Measurements from ENCODE around the gene ESR2.

ESR2 gene

DNA sequence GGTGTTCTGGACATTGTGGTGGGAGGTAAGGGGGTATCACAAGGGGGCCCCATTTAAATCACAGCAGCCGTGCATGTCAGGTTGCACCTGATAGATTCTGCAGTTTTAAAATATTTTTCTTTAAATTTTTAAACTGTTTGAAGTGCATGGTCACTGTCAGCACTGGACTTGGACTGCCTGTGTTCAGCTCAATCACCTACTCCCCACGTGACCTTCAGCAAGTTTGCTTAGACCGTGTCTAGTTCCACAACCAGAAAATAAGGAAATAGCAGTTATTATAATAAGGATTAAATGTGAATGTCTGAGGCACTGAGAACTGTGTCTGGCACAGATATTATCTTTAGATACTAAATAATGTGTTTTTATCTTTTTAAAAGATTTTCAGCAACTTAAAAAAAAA, 64.7 kb downstream of the ESR2 start:
- peaks cover 35% of the 10 kb centered on the region for H3K36me3 ChIP-seq (ENCODE audit: insufficient read depth, low read length)
- peaks cover 5% of the 10 kb centered on the region for H3K4me1 ChIP-seq (ENCODE audit: insufficient read depth, low read length)
- H3K4me3 ChIP-seq (ENCODE audit: low read length) = no peak overlapping the region
- H3K9me3 ChIP-seq (ENCODE audit: low read length) = no peaks in the 10 kb centered on the region
- H3K27me3 ChIP-seq (ENCODE audit: insufficient read depth, low read length) = no peaks in the 10 kb centered on the region
- H2AFZ ChIP-seq (ENCODE audit: low read depth, low read length) = no peak overlapping the region

DNA sequence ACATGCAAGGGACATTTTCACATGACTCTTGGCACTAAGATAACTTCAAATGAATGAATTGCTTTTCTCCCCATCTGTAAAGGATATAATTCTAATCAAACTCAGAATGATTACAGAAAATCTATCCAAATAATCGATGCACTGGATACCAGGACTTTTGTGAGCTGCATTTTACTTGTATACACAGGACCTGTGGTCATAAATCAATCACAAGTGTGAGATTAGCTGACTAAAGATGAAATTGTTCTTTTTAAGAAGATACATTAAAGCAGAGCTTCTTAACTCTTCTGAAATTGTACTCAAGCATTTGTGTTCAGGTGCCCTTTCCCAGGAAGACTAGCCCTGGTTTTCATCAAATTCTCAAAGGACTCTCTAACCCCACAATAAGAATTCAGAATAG, 66.3 kb downstream of the ESR2 start:
- Histone ChIP-seq H3K36me3 (ENCODE audit: insufficient read depth, low read length) (peaks cover 44% of the 10 kb centered on the region), H3K4me3 (ENCODE audit: low read length) (no peak overlapping the region), H3K4me1 (ENCODE audit: insufficient read depth, low read length) (peaks cover 4% of the 10 kb centered on the region), H3K27me3 (ENCODE audit: insufficient read depth, low read length) (no peaks in the 10 kb centered on the region), H2AFZ (ENCODE audit: low read depth, low read length) (no peak overlapping the region), H3K9me3 (ENCODE audit: low read length) (no peaks in the 10 kb centered on the region)

DNA sequence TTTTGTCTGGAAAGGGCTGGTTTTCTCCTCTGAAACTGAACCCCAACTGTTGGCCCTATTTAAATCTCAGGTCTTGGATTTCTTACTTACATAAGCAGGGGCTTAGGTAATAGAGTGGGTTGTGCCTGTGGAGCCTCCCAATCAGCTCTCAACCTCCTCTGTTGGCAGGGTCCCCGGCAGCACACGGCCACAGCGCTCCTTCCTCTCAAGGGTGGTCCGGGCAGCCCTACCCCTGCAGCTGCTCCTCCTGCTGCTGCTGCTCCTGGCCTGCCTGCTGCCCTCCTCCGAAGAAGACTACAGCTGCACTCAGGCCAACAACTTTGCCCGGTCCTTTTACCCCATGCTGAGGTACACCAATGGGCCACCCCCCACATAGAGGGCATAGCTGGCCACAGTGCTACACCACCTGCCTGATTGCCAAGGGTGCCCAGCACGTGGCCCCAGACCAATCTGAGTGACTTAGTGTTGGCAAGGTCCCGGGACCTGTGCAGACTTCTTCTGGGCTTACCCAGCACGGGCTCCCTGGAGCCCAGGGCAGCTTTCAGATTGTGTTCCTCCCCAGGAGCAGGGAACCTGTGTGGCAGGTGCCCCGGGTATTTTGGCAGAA, 68.9 kb downstream of the ESR2 start:
- no peaks in the 10 kb centered on the region for H3K4me1 ChIP-seq (ENCODE audit: insufficient read depth, low read length)
- no peak overlapping the region for H2AFZ ChIP-seq (ENCODE audit: low read depth, low read length)
- H3K27me3 ChIP-seq (ENCODE audit: insufficient read depth, low read length) = no peaks in the 10 kb centered on the region
- H3K4me3 ChIP-seq (ENCODE audit: low read length) = no peak overlapping the region
- H3K36me3 ChIP-seq (ENCODE audit: insufficient read depth, low read length) = peaks cover 64% of the 10 kb centered on the region
- no peaks in the 10 kb centered on the region for H3K9me3 ChIP-seq (ENCODE audit: low read length)

DNA sequence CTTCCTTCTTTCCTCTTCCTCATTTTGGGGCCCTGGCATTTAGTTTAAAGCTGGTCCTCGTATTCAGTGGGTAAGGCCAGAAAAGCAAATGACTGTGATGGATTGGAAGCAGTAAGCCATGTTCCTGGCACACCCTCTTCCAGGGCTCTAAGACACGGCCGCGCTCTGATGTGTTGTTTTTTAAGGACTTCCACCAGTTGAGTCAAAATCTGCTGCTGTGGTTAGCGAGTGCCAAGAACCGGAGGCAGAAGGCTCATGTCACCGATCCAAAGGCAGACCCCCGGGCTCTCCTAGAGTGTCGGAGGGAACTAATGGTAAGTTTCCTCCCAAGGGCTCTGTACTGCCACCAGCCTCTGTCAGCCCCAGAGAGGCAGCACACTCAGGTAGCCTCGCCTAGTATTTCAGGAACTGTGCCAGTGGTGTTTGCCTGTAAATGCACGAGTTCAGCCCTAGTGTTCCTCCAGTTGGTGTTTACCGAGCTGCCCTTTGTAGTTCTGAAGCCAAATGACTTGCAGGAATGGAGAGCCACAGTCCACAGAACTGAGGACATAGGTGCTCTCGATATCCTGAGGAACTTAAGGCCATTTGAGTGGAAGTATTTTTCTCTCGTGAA, 72.7 kb downstream of the ESR2 start:
- H3K27me3 ChIP-seq (ENCODE audit: insufficient read depth, low read length) = no peaks in the 10 kb centered on the region
- no peaks in the 10 kb centered on the region for H3K4me1 ChIP-seq (ENCODE audit: insufficient read depth, low read length)
- H2AFZ ChIP-seq (ENCODE audit: low read depth, low read length) = no peak overlapping the region
- H3K4me3 ChIP-seq (ENCODE audit: low read length) = no peak overlapping the region
- peaks cover 76% of the 10 kb centered on the region for H3K36me3 ChIP-seq (ENCODE audit: insufficient read depth, low read length)
- no peaks in the 10 kb centered on the region for H3K9me3 ChIP-seq (ENCODE audit: low read length)

DNA sequence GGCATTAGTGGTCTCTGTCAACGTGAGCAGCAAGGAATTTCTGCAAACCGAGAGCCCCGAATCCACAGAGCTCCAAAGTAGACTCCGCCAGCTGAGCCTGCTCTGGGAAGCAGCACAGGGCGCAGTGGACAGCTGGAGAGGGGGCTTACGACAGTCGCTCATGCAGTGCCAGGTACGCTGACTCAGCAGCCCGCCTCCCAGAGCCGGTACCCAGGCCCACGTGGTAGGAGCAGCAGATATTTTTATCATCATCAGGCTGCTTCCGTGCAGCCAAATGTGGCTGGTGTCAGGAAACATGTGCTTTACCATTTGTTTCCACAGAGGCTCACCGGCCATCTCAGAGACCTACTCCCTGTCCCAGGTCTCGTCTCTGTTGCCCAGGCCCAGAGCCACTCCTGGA, 73.7 kb downstream of the ESR2 start:
- H3K4me3 ChIP-seq (ENCODE audit: low read length) = no peak overlapping the region
- no peaks in the 10 kb centered on the region for H3K27me3 ChIP-seq (ENCODE audit: insufficient read depth, low read length)
- H3K9me3 ChIP-seq (ENCODE audit: low read length) = no peaks in the 10 kb centered on the region
- no peaks in the 10 kb centered on the region for H3K4me1 ChIP-seq (ENCODE audit: insufficient read depth, low read length)
- H2AFZ ChIP-seq (ENCODE audit: low read depth, low read length) = no peak overlapping the region
- peaks cover 82% of the 10 kb centered on the region for H3K36me3 ChIP-seq (ENCODE audit: insufficient read depth, low read length)

DNA sequence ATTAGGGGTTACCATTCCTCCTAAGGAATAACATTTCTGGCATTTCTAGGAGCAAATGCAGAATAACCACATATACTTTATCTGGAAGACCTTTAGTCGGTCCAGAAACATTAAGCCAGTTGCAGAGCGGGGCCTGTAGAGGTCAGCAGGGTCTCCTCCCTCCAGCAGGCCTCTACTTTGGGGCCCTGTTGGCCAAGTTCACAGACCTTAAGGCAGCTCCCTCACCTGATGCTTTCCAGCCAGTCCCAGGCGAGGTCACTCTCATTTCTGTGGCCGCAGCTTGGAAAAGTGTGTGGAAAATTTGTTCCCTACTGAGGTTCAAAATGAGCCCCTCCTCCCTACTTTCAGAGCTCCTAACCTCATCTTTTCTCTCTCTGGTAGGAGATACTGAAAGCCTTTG, 74.1 kb downstream of the ESR2 start:
- Histone ChIP-seq H3K9me3 (ENCODE audit: low read length) (no peaks in the 10 kb centered on the region), H3K4me1 (ENCODE audit: insufficient read depth, low read length) (no peaks in the 10 kb centered on the region), H3K36me3 (ENCODE audit: insufficient read depth, low read length) (peaks cover 82% of the 10 kb centered on the region), H3K4me3 (ENCODE audit: low read length) (no peak overlapping the region), H2AFZ (ENCODE audit: low read depth, low read length) (no peak overlapping the region), H3K27me3 (ENCODE audit: insufficient read depth, low read length) (no peaks in the 10 kb centered on the region)

DNA sequence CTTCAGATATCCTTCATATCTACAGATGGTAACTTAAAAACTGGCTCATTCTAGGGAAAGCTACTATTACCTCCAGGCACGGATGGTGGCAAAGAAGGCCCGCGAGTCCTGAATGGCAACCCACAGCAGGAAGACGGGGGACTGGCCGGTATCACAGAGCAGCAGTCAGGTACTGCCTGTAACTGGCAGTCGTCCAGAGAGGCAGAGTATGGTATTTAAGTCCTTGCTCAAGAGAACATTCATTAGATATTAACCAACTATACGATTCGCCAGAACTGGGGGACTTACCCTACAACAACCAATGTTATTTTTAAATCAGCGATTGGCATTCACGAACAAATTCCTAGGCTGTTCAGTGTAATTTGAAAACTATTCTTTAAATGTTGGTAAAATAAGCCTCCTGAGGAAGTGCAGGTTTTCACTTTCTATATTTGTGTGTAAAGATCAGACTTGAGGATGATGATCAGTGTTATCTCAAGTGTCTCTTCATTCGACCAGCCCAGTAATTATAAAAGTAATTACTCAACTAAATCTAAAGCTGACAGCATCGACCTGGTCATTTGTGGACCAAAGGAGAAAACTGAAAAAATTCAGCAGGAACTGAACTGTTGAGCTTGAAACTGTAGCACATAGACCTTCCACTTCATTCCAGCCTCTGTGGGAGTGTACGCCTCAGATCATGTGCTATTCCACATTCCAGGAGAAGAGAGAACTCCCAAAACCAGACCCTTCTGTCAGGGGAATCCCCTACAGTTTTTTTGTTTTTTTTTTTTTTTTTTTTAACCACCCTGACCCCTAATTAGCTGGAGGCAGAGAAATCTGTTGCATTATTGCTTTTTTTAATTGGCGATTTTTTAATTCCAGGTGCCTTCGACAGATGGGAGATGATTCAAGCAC, 75.6 kb downstream of the ESR2 start:
- H3K27me3 ChIP-seq (ENCODE audit: insufficient read depth, low read length) = no peaks in the 10 kb centered on the region
- no peak overlapping the region for H2AFZ ChIP-seq (ENCODE audit: low read depth, low read length)
- no peak overlapping the region for H3K4me3 ChIP-seq (ENCODE audit: low read length)
- peaks cover 88% of the 10 kb centered on the region for H3K36me3 ChIP-seq (ENCODE audit: insufficient read depth, low read length)
- H3K4me1 ChIP-seq (ENCODE audit: insufficient read depth, low read length) = no peaks in the 10 kb centered on the region
- H3K9me3 ChIP-seq (ENCODE audit: low read length) = no peaks in the 10 kb centered on the region

DNA sequence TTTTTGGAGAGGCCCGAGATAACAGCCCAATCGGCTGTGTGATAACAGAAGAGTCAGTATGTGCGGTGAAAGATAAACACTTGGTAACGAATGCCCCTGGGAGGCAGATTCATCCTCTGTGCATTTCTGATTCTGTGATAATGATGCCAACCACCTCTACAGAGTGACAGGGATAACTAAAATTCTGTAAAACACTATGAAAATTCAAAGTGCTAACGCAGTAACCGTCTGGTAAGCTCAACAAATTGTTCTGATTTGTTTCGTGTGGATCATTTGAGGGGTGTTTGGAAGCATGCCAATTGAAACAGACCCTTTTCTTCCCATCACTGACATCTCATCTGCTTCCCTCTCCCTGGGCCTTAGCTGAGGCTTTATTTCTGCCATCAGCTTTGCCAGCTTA, 76.3 kb downstream of the ESR2 start:
- Histone ChIP-seq H3K4me3 (ENCODE audit: low read length) (no peak overlapping the region), H3K27me3 (ENCODE audit: insufficient read depth, low read length) (no peaks in the 10 kb centered on the region), H3K36me3 (ENCODE audit: insufficient read depth, low read length) (peaks cover 85% of the 10 kb centered on the region), H2AFZ (ENCODE audit: low read depth, low read length) (no peak overlapping the region), H3K4me1 (ENCODE audit: insufficient read depth, low read length) (no peaks in the 10 kb centered on the region), H3K9me3 (ENCODE audit: low read length) (no peaks in the 10 kb centered on the region)

DNA sequence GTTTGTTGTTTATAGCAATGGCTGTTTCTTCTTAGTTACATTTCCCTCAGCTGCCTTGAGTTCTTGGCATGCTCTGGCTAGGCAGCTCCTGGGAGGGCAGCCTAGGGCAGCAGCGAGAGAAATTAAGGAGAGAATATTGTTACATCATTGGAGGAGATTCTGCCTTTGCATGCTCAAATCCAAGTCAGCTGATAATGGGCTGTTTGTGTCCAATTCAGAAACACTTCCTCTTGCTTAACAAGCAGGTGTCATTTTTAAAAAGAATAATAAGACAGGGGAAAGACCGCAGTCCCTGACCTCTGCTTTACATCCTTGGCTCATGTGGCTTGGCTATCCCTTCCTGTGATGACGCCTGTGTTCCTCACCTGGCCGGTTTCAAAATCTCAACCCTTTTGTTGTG, 76.9 kb downstream of the ESR2 start:
- H3K36me3 ChIP-seq (ENCODE audit: insufficient read depth, low read length) = peaks cover 86% of the 10 kb centered on the region
- no peak overlapping the region for H3K4me3 ChIP-seq (ENCODE audit: low read length)
- H3K9me3 ChIP-seq (ENCODE audit: low read length) = no peaks in the 10 kb centered on the region
- H2AFZ ChIP-seq (ENCODE audit: low read depth, low read length) = no peak overlapping the region
- H3K4me1 ChIP-seq (ENCODE audit: insufficient read depth, low read length) = no peaks in the 10 kb centered on the region
- H3K27me3 ChIP-seq (ENCODE audit: insufficient read depth, low read length) = no peaks in the 10 kb centered on the region

DNA sequence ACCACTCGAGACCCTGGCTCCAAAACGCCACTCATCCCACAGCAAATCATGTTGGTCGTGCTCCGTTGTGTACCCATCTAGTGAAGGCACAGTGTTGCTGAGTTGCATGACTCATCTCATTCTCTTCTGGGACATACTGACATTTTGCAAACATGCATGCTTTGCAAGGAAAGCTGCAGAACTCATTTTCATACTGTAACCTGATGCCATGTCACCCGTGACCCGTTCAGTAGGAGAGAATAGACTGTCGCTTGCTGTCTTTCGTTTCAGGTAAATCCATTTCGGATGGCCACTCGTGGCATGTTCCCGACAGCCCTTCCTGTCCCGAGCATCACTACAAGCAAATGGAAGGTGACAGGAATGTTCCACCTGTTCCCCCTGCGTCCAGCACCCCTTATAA, 78.2 kb downstream of the ESR2 start:
- Histone ChIP-seq H3K36me3 (ENCODE audit: insufficient read depth, low read length) (peaks cover 89% of the 10 kb centered on the region), H2AFZ (ENCODE audit: low read depth, low read length) (no peak overlapping the region), H3K4me3 (ENCODE audit: low read length) (no peak overlapping the region), H3K9me3 (ENCODE audit: low read length) (no peaks in the 10 kb centered on the region), H3K27me3 (ENCODE audit: insufficient read depth, low read length) (no peaks in the 10 kb centered on the region), H3K4me1 (ENCODE audit: insufficient read depth, low read length) (no peaks in the 10 kb centered on the region)

DNA sequence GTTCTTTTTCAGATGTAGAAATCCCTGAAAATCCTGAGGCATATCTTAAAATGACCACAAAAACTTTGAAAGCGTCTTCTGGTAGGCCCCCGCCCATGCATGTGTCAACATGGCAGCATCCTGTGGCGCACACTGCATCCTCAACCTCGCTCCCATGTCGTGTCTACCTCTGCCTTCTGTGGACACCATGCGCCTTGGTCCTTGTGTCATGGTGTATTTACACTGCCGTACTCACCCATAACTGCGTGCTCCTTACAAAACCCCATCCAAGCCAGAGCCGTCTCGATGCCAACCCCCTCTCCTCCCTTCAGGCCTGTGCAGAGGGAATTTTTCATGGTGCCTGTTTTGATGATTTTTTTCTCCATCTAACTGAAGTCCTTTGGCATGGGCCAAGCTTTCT, 78.9 kb downstream of the ESR2 start:
- no peaks in the 10 kb centered on the region for H3K4me1 ChIP-seq (ENCODE audit: insufficient read depth, low read length)
- no peaks in the 10 kb centered on the region for H3K27me3 ChIP-seq (ENCODE audit: insufficient read depth, low read length)
- no peak overlapping the region for H2AFZ ChIP-seq (ENCODE audit: low read depth, low read length)
- H3K4me3 ChIP-seq (ENCODE audit: low read length) = no peak overlapping the region
- no peaks in the 10 kb centered on the region for H3K9me3 ChIP-seq (ENCODE audit: low read length)
- peaks cover 88% of the 10 kb centered on the region for H3K36me3 ChIP-seq (ENCODE audit: insufficient read depth, low read length)

DNA sequence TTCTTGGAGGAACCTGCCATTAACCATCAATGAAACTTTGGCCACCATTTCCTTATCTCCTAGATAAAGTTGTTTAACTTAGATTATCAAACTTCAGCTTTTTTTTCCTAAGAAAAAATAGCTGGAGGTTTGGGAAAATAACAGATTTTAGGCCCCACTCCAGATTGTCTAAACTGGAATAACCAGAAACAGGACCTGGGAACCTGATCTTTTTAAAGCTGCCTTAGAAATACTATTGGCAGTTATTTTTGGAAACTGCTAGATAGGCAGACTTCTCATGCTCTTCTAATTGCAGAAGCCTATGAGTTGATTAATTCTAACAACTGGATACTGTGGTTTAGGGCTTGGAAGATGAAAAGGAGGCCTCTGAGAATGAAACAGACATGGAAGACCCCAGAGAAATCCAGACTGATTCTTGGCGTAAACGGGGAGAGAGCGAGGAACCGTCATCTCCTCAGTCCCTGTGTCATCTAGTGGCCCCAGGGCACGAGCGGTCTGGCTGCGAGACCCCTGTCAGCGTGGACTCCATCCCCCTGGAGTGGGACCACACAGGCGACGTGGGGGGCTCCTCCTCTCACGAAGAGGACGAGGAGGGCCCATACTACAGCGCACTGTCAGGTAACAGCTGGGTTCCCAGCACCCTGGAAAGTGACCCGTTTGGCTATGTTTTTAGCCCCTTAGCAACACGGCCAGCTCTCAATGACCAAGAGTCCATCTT, 80.2 kb downstream of the ESR2 start:
- Histone ChIP-seq H2AFZ (ENCODE audit: low read depth, low read length) (no peak overlapping the region), H3K4me1 (ENCODE audit: insufficient read depth, low read length) (no peaks in the 10 kb centered on the region), H3K9me3 (ENCODE audit: low read length) (no peaks in the 10 kb centered on the region), H3K27me3 (ENCODE audit: insufficient read depth, low read length) (no peaks in the 10 kb centered on the region), H3K36me3 (ENCODE audit: insufficient read depth, low read length) (peaks cover 86% of the 10 kb centered on the region), H3K4me3 (ENCODE audit: low read length) (no peak overlapping the region)

DNA sequence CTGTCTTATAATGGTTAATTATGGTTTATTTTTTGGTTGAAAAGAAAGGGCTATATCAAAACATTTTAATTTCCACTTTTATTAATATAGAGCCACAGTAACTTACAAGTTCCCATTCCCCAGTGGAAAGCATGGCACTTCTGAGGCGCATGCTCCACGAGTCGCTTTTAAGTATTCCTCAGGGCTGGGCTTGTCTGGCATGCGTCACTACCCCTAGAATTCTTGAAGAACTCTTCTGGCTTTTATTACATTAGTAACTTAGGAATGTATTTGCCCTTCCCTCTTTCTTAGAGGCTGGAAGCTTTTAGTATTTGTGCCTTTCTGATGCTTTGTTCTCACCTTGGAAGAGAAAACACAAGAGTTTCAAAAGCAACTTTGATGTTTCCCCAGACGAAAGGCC, 81.1 kb downstream of the ESR2 start:
- Histone ChIP-seq H3K27me3 (ENCODE audit: insufficient read depth, low read length) (no peaks in the 10 kb centered on the region), H3K36me3 (ENCODE audit: insufficient read depth, low read length) (peaks cover 86% of the 10 kb centered on the region), H3K9me3 (ENCODE audit: low read length) (no peaks in the 10 kb centered on the region), H2AFZ (ENCODE audit: low read depth, low read length) (no peak overlapping the region), H3K4me3 (ENCODE audit: low read length) (no peak overlapping the region), H3K4me1 (ENCODE audit: insufficient read depth, low read length) (no peaks in the 10 kb centered on the region)

All from neuron (in vitro differentiated cells).